ENCODE results near the gene LUZP2. TPM values are rescaled to one million over a fixed set of nuclear protein-coding genes. Genes with fewer than 3 reads are reported as not detected.

The LUZP2 gene
- total and polyA plus RNA-seq, 9 of the 15 experiments (the other 6 are each of a cell fraction or from before 2014, with no cell fraction given), result not detected

DNA sequence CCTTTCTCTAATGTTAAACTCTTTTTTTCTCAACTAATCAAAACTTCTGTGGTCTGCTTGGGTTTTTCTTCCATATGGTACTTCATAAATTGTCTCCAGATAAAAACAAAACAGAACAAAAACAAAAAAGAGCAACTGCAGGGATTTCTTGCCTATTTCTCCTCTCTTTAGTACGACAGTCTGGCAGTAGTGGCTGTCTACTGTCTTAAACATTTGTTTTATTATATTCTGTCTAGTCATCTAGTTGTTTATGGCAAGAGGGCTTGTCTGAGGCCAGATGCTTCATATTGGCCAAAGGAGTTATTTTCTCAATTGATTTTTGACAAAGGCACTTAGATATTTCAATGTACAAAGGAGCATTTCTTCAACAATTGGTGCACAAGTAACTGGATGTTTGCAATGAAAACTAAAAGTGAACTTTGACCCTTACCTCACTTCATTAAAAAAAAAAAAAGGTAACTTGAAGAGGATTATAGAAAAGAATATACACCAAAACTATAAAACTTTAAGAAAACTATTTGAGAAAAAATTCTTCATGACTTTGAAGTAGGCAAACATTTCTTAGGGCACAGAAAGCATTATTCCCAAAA lies 404.2 kb downstream of the LUZP2 start (continued):
- TF ChIP-seq AFF4 (CRISPR knock-in tag; IDR thresholded peaks at IDR 0.05) (no peak), RFX7 (CRISPR knock-in tag; IDR thresholded peaks at IDR 0.05) (no peak), ETV5 (CRISPR knock-in tag; IDR thresholded peaks at IDR 0.05; ENCODE audit: low read depth) (no peak), BCOR (IDR thresholded peaks at IDR 0.05) (no peak), PPARD (CRISPR knock-in tag; IDR thresholded peaks at IDR 0.05) (no peak), CEBPB (tag; IDR thresholded peaks at IDR 0.05) (no peak), MBD1 (CRISPR knock-in tag; IDR thresholded peaks at IDR 0.05) (no peak)
- TF ChIP-seq, protein P1, sequence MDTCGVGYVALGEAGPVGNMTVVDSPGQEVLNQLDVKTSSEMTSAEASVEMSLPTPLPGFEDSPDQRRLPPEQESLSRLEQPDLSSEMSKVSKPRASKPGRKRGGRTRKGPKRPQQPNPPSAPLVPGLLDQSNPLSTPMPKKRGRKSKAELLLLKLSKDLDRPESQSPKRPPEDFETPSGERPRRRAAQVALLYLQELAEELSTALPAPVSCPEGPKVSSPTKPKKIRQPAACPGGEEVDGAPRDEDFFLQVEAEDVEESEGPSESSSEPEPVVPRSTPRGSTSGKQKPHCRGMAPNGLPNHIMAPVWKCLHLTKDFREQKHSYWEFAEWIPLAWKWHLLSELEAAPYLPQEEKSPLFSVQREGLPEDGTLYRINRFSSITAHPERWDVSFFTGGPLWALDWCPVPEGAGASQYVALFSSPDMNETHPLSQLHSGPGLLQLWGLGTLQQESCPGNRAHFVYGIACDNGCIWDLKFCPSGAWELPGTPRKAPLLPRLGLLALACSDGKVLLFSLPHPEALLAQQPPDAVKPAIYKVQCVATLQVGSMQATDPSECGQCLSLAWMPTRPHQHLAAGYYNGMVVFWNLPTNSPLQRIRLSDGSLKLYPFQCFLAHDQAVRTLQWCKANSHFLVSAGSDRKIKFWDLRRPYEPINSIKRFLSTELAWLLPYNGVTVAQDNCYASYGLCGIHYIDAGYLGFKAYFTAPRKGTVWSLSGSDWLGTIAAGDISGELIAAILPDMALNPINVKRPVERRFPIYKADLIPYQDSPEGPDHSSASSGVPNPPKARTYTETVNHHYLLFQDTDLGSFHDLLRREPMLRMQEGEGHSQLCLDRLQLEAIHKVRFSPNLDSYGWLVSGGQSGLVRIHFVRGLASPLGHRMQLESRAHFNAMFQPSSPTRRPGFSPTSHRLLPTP (IDR thresholded peaks at IDR 0.05; ENCODE audit: borderline replicate concordance, extremely low read depth, insufficient read length), result no peak
- TF ChIP-seq, protein P2, sequence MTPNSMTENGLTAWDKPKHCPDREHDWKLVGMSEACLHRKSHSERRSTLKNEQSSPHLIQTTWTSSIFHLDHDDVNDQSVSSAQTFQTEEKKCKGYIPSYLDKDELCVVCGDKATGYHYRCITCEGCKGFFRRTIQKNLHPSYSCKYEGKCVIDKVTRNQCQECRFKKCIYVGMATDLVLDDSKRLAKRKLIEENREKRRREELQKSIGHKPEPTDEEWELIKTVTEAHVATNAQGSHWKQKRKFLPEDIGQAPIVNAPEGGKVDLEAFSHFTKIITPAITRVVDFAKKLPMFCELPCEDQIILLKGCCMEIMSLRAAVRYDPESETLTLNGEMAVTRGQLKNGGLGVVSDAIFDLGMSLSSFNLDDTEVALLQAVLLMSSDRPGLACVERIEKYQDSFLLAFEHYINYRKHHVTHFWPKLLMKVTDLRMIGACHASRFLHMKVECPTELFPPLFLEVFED (CRISPR knock-in tag; conservative IDR thresholded peaks at IDR 0.05), result no peak
